Ishikawa (cell line): ENCODE data around the gene FAIM2.

ENCODE experiments used
- CREB1 ChIP-seq: IDR thresholded peaks from 2 replicates; pipeline ENCODE4 v1.6.1; 2012; ENCODE audit warnings: low read depth
- EP300 ChIP-seq: IDR thresholded peaks from 2 replicates; pipeline ENCODE4 v1.6.1; 2012; ENCODE audit warnings: borderline replicate concordance
- MAX ChIP-seq: IDR thresholded peaks from 2 replicates; pipeline ENCODE4 v1.6.1; 2012
- NFIC ChIP-seq: IDR thresholded peaks from 2 replicates; pipeline ENCODE4 v1.6.1; 2012
- RAD21 ChIP-seq: IDR thresholded peaks from 2 replicates; pipeline ENCODE4 v1.6.1; 2012; ENCODE audit warnings: low read depth
- REST ChIP-seq: IDR thresholded peaks from 2 replicates; pipeline ENCODE4 v1.6.1; 2012; ENCODE audit warnings: low read depth, mild to moderate bottlenecking
- TAF1 ChIP-seq: IDR thresholded peaks from 2 replicates; pipeline ENCODE4 v1.6.1; 2012; ENCODE audit warnings: low read depth, mild to moderate bottlenecking
- TCF12 ChIP-seq: IDR thresholded peaks from 2 replicates; pipeline ENCODE4 v1.6.1; 2012; ENCODE audit warnings: low read depth
- TEAD4 ChIP-seq: IDR thresholded peaks from 2 replicates; pipeline ENCODE4 v1.6.1; 2012
- USF1 ChIP-seq: IDR thresholded peaks from 2 replicates; pipeline ENCODE4 v1.6.1; 2012
- YY1 ChIP-seq: IDR thresholded peaks from 2 replicates; pipeline ENCODE4 v1.6.1; 2012; ENCODE audit warnings: low read depth

- TF ChIP-seq TAF1: no peak
- no peak for TF ChIP-seq RAD21
- TF ChIP-seq TCF12: no peak
- TF ChIP-seq YY1: no peak
- no peak for TF ChIP-seq TEAD4
- no peak for TF ChIP-seq NFIC
- no peak for TF ChIP-seq USF1
- TF ChIP-seq MAX: no peak
- no peak for TF ChIP-seq EP300
- TF ChIP-seq CREB1: no peak
- TF ChIP-seq REST: no peak
These were observed 76.7 kb downstream of the FAIM2 start for GRCh38 chr12:49827051-49827400.
